ENCODE results near the gene HS1BP3.

The HS1BP3 gene

DNA sequence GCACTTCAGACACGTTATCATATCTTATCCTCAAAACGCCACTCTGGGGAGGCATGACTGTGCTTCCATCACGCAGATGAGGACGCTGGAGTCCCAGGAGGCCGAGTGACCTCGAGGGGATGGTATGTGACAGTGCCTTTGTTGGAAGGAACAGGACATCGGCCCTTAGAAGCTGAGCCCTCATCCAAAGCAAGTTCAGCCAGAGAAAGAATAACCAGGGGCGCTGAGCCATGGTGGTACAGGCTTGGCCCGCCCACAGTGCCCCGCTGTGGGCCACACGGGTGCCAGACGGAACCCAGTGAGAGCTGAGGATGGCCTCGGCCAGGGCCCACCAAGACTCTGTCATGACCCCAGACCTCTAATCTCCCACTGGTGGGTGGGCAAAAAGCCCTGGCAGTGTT is 31.3 kb downstream of the HS1BP3 start:
- Histone ChIP-seq H2AFZ (ENCODE audit: low read depth, low read length) (no peak overlapping the region), H3K27ac (ENCODE audit: low read length) (no peak overlapping the region), H3K4me1 (ENCODE audit: insufficient read depth, low read length) (no peaks in the 10 kb centered on the region), H3K36me3 (ENCODE audit: insufficient read depth, low read length) (peaks cover 21% of the 10 kb centered on the region), H4K20me1 (ENCODE audit: insufficient read depth, low read length) (no peaks in the 10 kb centered on the region; the same call in 1 of the 2 replicates), H3K4me2 (ENCODE audit: insufficient read depth, low read length) (no peak overlapping the region), H3K27me3 (ENCODE audit: insufficient read depth, low read length, poor library complexity) (no peaks in the 10 kb centered on the region), H3K9me3 (ENCODE audit: insufficient read depth, low read length, severe bottlenecking) (no peaks in the 10 kb centered on the region), H3K79me2 (ENCODE audit: insufficient read depth, low read length) (no peaks in the 10 kb centered on the region), H3K9ac (ENCODE audit: low read depth, low read length) (no peak overlapping the region), H3K4me3 (ENCODE audit: low read depth in 1 of 2, low read length in 2 of 2) (no peak overlapping the region)
- ATAC-seq (ENCODE audit: insufficient read depth, low read depth) (no peak), DNase-seq (no peak)
- TF ChIP-seq EZH2 (IDR thresholded peaks at IDR 0.05; ENCODE audit: borderline replicate concordance, low read depth, low read length, severe bottlenecking) (no peak), CTCF (IDR thresholded peaks at IDR 0.05; ENCODE audit: borderline replicate concordance, extremely low read depth, low read length, poor library complexity, severe bottlenecking) (no peak)

DNA sequence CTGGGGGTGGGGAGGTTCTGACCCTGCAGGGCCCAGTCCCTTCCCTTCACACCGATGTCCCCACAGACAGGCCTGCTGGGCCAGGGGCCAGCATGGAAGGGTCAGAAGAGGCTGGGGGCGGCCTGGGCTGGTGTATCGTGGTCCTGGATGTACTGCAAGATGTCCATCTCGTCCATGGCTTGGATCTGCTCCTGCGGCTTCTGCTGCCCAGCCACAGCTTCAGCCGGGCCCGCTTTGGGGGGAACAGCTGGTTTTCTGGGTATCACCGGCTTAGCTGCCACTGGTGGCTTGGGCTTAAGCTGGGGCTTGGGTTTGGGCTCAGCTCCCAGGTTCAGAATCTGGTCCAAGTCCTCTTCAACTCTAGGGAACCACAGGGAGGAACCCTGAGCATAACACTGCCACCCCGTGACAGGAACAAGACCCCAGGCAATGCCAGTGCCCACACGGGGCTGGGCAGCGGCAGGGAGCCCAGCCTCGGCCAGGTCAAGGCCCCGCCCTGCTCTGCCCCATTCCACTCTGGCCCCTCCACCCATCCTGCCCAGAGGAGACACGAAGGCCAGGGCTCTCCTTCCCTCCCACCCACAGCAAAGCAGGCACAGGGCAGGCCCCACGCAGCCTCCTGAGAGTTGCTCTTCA is 31.9 kb downstream of the HS1BP3 start:
- H3K9ac ChIP-seq (ENCODE audit: low read depth, low read length), result no peak overlapping the region
- H3K36me3 ChIP-seq (ENCODE audit: insufficient read depth, low read length), result peaks cover 16% of the 10 kb centered on the region; the same call in 1 of the 2 replicates
- no peaks in the 10 kb centered on the region; the same call in 1 of the 2 replicates for H4K20me1 ChIP-seq (ENCODE audit: insufficient read depth, low read length)
- no peaks in the 10 kb centered on the region for H3K79me2 ChIP-seq (ENCODE audit: insufficient read depth, low read length)
- no peak overlapping the region for H2AFZ ChIP-seq (ENCODE audit: low read depth, low read length)
- ATAC-seq (ENCODE audit: insufficient read depth, low read depth), result 0 out of 3 replicates have a peak, but pooled peaks have one; percentile 14
- no peaks in the 10 kb centered on the region for H3K4me1 ChIP-seq (ENCODE audit: insufficient read depth, low read length)
- TF ChIP-seq CTCF (IDR thresholded peaks at IDR 0.05; ENCODE audit: borderline replicate concordance, extremely low read depth, low read length, poor library complexity, severe bottlenecking) (no peak), EZH2 (IDR thresholded peaks at IDR 0.05; ENCODE audit: borderline replicate concordance, low read depth, low read length, severe bottlenecking) (no peak)
- H3K27me3 ChIP-seq (ENCODE audit: insufficient read depth, low read length, poor library complexity), result no peaks in the 10 kb centered on the region
- no peaks in the 10 kb centered on the region for H3K9me3 ChIP-seq (ENCODE audit: insufficient read depth, low read length, severe bottlenecking)
- H3K4me2 ChIP-seq (ENCODE audit: insufficient read depth, low read length), result no peak overlapping the region
- no peak for DNase-seq
- H3K4me3 ChIP-seq (ENCODE audit: low read depth in 1 of 2, low read length in 2 of 2), result no peak overlapping the region
- H3K27ac ChIP-seq (ENCODE audit: low read length), result no peak overlapping the region

DNA sequence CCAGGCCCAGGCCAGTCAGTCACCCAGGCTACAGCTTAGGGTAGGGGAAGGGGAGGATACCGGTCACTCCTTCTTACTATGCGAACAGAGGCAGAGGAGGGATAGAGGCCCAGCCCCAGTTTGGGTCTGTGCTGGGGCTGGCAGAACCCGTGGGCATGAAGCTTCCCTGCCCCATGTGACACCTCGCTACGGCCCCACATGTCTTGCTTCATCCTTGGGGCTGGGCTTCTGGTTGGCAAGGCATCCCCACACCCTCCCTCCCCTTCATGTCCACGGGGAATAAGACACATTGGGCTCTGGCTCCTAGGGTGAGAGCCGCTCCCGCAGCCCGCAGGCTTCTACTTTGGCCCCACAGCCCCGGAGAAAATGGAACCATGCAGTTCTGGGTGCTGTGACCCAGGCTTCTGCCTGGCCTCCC is 32.4 kb downstream of the HS1BP3 start:
- H3K36me3 ChIP-seq (ENCODE audit: insufficient read depth, low read length), result peaks cover 12% of the 10 kb centered on the region; the same call in 1 of the 2 replicates
- H3K79me2 ChIP-seq (ENCODE audit: insufficient read depth, low read length), result no peaks in the 10 kb centered on the region
- H3K27me3 ChIP-seq (ENCODE audit: insufficient read depth, low read length, poor library complexity), result no peaks in the 10 kb centered on the region
- no peak overlapping the region for H3K9ac ChIP-seq (ENCODE audit: low read depth, low read length)
- ATAC-seq (ENCODE audit: insufficient read depth, low read depth) (no peak), DNase-seq (no peak)
- no peak for TF ChIP-seq EZH2 (IDR thresholded peaks at IDR 0.05; ENCODE audit: borderline replicate concordance, low read depth, low read length, severe bottlenecking)
- no peak for TF ChIP-seq CTCF (IDR thresholded peaks at IDR 0.05; ENCODE audit: borderline replicate concordance, extremely low read depth, low read length, poor library complexity, severe bottlenecking)
- no peak overlapping the region for H3K27ac ChIP-seq (ENCODE audit: low read length)
- no peaks in the 10 kb centered on the region for H3K4me1 ChIP-seq (ENCODE audit: insufficient read depth, low read length)
- H3K4me3 ChIP-seq (ENCODE audit: low read depth in 1 of 2, low read length in 2 of 2), result no peak overlapping the region
- no peak overlapping the region for H3K4me2 ChIP-seq (ENCODE audit: insufficient read depth, low read length)
- H2AFZ ChIP-seq (ENCODE audit: low read depth, low read length), result no peak overlapping the region
- H4K20me1 ChIP-seq (ENCODE audit: insufficient read depth, low read length), result no peaks in the 10 kb centered on the region; the same call in 1 of the 2 replicates
- H3K9me3 ChIP-seq (ENCODE audit: insufficient read depth, low read length, severe bottlenecking), result no peaks in the 10 kb centered on the region

Measured in DND-41 (cell line).